GM12865 (cell line): ENCODE results near the gene CDH1.

Source experiments
- DNase-seq: peaks from one replicate; pipeline ENCODE4 v3.0.0; 2010; ENCODE audit warnings: low read depth
- H3K4me3 ChIP-seq: 2 replicates; pipeline ENCODE4 v1.5.1; 2011; ENCODE audit warnings: mild to moderate bottlenecking, low read depth, low read length, control low read depth
- TF ChIP-seq, protein P1 (sequence below): IDR thresholded peaks from 2 replicates; pipeline ENCODE4 v1.5.1; 2011; ENCODE audit warnings: low read length, control low read depth, low read depth, inconsistent platforms; ENCODE audit not compliant: insufficient read depth; ENCODE audit errors: missing control alignments

Gene CDH1

DNA sequence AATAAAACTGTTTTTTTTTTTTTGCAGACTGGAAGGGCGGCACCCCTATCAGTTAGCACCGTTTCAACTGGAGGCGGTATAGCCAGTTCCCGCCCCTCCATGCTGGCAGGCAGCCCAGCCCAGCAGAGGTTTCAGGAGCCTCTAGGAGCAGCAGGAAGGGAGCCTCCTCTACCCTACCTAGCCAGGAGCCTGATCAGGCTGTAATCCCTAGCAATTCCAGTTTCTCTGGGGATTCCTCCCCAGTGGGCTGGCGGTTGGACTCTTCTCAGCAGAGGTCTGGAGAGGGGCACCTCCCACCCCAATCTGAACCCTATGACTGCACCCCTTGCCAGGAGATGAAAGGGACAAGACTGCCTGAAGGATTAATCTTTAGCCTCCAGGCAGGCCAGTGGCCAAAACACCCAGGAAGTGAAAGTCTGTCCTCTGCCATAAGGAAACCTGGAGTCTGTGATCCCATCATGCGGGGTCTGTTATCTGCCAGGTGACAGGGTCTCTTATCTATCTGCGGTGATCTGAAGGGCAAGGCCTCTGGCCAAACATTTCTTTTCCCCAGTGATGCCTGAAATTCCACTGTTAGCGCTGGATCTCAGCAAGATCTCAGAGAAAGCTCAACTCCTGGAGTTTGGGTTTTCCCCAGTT, 4.9 kb upstream of the CDH1 start:
- no peak overlapping the region for H3K4me3 ChIP-seq
- TF ChIP-seq, protein P1, sequence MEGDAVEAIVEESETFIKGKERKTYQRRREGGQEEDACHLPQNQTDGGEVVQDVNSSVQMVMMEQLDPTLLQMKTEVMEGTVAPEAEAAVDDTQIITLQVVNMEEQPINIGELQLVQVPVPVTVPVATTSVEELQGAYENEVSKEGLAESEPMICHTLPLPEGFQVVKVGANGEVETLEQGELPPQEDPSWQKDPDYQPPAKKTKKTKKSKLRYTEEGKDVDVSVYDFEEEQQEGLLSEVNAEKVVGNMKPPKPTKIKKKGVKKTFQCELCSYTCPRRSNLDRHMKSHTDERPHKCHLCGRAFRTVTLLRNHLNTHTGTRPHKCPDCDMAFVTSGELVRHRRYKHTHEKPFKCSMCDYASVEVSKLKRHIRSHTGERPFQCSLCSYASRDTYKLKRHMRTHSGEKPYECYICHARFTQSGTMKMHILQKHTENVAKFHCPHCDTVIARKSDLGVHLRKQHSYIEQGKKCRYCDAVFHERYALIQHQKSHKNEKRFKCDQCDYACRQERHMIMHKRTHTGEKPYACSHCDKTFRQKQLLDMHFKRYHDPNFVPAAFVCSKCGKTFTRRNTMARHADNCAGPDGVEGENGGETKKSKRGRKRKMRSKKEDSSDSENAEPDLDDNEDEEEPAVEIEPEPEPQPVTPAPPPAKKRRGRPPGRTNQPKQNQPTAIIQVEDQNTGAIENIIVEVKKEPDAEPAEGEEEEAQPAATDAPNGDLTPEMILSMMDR: no peak
- no peak for DNase-seq

DNA sequence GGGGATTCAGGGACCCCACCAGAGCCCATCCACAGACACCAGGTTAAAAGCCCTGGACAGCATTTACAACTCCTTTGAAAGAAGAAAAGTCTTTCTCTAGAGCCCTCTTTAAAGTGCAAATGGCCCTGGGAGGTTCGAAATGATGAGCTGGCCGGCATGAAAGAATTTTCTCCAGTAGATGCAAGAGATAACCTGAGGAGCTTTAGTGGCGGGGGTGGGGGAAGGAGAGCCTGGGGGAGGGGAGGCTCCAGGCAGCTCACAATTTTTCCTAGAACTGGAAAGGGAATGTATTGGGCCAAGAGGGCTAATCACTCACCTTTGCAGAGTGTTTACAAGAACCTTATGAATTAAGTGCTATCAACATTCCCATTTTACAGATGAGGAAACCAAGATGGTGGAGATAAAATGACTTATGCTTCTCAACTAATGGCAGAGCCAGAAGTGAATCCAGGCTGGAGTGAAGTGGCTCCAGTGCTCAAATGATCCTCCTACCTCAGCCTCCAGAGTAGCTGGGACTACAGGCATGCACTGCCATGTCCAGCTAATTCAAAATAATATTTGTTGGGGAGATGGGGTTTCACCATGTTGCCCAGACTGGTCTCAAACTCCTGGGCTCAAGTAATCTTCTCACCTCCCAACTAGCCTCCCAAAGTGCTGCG, 4.2 kb upstream of the CDH1 start:
- no peak for DNase-seq
- TF ChIP-seq, protein P1: no peak
- no peak overlapping the region for H3K4me3 ChIP-seq

DNA sequence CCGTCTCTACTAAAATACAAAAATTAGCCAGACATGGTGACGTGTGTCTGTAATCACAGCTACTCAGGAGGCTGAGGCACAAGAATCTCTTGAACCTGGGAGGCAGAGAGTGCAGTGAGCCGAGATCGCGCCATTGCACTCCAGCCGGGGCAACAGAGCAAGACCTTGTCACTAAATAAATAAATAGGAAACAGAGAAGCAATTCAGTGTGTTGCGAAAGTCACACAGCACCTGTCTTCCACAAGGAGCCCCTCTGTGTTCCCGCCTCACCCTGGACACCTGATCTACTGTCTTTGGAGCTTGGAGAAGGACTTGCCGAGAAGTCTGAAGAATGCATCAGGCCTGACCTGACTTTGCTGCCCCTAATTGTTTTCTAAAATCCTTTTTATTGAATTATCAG, 3.5 kb upstream of the CDH1 start:
- no peak overlapping the region for H3K4me3 ChIP-seq
- TF ChIP-seq, protein P1: no peak
- no peak for DNase-seq

DNA sequence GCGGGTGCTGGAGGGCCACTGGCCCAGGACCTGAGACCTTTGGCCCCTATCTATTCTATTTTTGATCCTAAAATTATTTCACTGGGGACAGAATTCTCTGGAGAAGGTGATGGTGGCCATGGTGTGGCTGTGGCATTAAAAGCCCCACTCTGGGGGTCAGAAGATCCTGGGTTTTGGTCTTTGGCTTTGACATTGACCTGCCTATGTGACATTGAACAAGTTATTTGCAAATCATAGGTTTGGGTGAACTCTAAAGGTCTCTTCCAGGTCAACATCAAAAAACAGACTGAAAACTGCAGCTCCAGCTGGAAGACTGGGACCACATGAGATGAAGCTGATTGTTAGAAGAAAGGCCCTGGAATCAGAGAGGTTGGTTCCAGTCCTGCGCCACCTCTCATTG, 2.3 kb upstream of the CDH1 start:
- H3K4me3 ChIP-seq: no peak overlapping the region
- TF ChIP-seq, protein P1: no peak
- DNase-seq: no peak

DNA sequence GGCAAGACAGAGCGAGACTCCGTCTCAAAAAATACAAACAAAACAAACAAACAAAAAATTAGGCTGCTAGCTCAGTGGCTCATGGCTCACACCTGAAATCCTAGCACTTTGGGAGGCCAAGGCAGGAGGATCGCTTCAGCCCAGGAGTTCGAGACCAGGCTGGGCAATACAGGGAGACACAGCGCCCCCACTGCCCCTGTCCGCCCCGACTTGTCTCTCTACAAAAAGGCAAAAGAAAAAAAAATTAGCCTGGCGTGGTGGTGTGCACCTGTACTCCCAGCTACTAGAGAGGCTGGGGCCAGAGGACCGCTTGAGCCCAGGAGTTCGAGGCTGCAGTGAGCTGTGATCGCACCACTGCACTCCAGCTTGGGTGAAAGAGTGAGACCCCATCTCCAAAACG, 531 bp upstream of the CDH1 start:
- no peak for DNase-seq
- peak overlapping the region; percentile 37 for H3K4me3 ChIP-seq
- TF ChIP-seq, protein P1: no peak

DNA sequence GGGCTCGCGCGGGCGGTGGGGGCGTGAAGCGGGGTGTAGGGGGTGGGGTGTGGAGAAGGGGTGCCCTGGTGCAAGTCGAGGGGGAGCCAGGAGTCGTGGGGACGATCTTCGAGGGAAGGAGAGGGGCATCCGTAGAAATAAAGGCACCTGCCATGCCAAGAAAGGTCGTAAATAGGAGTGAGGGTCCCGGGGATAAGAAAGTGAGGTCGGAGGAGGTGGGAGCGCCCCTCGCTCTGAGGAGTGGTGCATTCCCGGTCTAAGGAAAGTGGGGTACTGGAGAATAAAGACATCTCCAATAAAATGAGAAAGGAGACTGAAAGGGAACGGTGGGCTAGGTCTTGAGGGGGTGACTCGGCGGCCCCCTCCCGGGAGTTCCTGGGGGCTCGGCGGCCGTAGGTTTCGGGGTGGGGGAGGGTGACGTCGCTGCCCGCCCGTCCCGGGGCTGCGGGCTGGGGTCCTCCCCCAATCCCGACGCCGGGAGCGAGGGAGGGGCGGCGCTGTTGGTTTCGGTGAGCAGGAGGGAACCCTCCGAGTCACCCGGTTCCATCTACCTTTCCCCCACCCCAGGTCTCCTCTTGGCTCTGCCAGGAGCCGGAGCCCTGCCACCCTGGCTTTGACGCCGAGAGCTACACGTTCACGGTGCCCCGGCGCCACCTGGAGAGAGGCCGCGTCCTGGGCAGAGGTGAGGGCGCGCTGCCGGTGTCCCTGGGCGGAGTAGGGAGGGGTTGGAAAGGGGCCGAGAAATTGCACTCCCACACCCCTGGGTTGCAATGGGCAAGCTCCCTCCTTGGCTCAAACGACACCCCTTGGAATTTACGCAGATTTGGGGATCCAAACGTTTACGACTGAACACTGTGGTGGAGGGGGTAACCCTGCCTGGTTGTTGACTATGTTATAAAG, 888 bp downstream of the CDH1 start:
- no peak for DNase-seq
- H3K4me3 ChIP-seq: peak overlapping the region; percentile 37
- TF ChIP-seq, protein P1: no peak
